Testis (tissue), 2 donors: ENCODE data around the gene CDK16.

Experiments used
- POLR2A ChIP-seq: fragments of 450-650 bp; IDR thresholded peaks from one replicate; pipeline ENCODE4 v1.6.1; 2017; ENCODE audit warnings: antibody characterized with exemption, mild to moderate bottlenecking, moderate library complexity
- TF ChIP-seq, protein P1 (sequence below), 3 experiments: fragments of 450-650 bp in 2 of 3; fragments of 200-600 bp in 1 of 3; sonication (generic) in 1 of 3; IDR thresholded peaks; one replicate each; pipeline ENCODE4 v1.5.1; 2016 to 2019; ENCODE audit warnings: antibody characterized with exemption in 3 of 3, mild to moderate bottlenecking in 2 of 3, moderate library complexity in 1 of 3

DNA sequence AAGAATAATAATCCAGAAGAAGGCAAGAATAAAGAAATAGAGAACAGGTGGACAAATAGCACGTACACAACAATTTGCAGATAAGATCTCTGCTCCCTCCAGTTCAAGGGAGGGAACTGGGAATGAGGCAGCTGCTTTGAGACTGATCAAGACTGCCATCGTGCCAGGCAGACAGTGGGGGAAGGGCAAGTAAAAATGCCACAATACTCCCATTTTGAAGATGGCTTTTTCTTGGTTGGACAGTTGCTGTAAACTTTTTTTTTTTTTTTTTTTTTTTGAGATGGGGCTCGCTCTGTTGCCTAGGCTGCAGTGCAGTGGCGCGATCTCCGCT is 31.5 kb downstream of the CDK16 start:
- TF ChIP-seq, protein P1, sequence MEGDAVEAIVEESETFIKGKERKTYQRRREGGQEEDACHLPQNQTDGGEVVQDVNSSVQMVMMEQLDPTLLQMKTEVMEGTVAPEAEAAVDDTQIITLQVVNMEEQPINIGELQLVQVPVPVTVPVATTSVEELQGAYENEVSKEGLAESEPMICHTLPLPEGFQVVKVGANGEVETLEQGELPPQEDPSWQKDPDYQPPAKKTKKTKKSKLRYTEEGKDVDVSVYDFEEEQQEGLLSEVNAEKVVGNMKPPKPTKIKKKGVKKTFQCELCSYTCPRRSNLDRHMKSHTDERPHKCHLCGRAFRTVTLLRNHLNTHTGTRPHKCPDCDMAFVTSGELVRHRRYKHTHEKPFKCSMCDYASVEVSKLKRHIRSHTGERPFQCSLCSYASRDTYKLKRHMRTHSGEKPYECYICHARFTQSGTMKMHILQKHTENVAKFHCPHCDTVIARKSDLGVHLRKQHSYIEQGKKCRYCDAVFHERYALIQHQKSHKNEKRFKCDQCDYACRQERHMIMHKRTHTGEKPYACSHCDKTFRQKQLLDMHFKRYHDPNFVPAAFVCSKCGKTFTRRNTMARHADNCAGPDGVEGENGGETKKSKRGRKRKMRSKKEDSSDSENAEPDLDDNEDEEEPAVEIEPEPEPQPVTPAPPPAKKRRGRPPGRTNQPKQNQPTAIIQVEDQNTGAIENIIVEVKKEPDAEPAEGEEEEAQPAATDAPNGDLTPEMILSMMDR (IDR thresholded peaks at IDR 0.05) = no peak
- no peak for TF ChIP-seq POLR2A
